SK-N-SH treated with all-trans-retinoic acid at 6 μM for 48 hours (cell line): ENCODE results near the gene C5AR1.
"Not testable (repeated sequence)": the region's sequence is repeated elsewhere in the genome, so short reads cannot be mapped to it uniquely, and the experiment has no call there.

ENCODE experiments used
- ATAC-seq: fragments of 200-7000 bp; cut with Tn5 transposase; 3 replicates; pipeline ENCODE4 v1.9.1; 2020; ENCODE audit warnings: mild to moderate bottlenecking, moderate library complexity
- ARNTL ChIP-seq: fragments of 450-650 bp; formaldehyde crosslinking; IDR thresholded peaks from 2 replicates; pipeline ENCODE4 v1.5.0; 2020; ENCODE audit warnings: low read depth, mild to moderate bottlenecking, moderate library complexity, borderline replicate concordance
- BACH2 ChIP-seq: fragments of 250-450 bp; sonication (Bioruptor Pico); IDR thresholded peaks from 2 replicates; pipeline ENCODE4 v1.9.0; 2021; ENCODE audit warnings: mild to moderate bottlenecking, borderline replicate concordance
- CSDC2 ChIP-seq: fragments of 250-450 bp; sonication (Bioruptor Pico); IDR thresholded peaks from 2 replicates; pipeline ENCODE4 v1.5.0; 2020; ENCODE audit warnings: mild to moderate bottlenecking, moderate library complexity
- GLIS3 ChIP-seq: fragments of 250-450 bp; sonication (Bioruptor Pico); IDR thresholded peaks from 2 replicates; pipeline ENCODE4 v1.5.0; 2020; ENCODE audit warnings: mild to moderate bottlenecking, moderate library complexity
- ISL1 ChIP-seq: fragments of 250-450 bp; sonication (Bioruptor Pico); IDR thresholded peaks from 2 replicates; pipeline ENCODE4 v2.1.2; 2022; ENCODE audit warnings: mild to moderate bottlenecking, moderate library complexity
- OSR1 ChIP-seq: fragments of 250-450 bp; sonication (Bioruptor Pico); IDR thresholded peaks from 2 replicates; pipeline ENCODE4 v1.8.0; 2022; ENCODE audit warnings: moderate library complexity, mild to moderate bottlenecking, inconsistent platforms
- PPARA ChIP-seq: fragments of 250-450 bp; sonication (Bioruptor Pico); IDR thresholded peaks from 2 replicates; pipeline ENCODE4 v1.5.0; 2020; ENCODE audit warnings: mild to moderate bottlenecking, borderline replicate concordance
- SNAI2 ChIP-seq: fragments of 250-450 bp; sonication (Bioruptor Pico); IDR thresholded peaks from 2 replicates; pipeline ENCODE4 v1.5.0; 2020; ENCODE audit warnings: mild to moderate bottlenecking, moderate library complexity
- TCF4 ChIP-seq: fragments of 250-450 bp; sonication (Bioruptor Pico); IDR thresholded peaks from 2 replicates; pipeline ENCODE4 v1.8.0; 2021; ENCODE audit warnings: mild to moderate bottlenecking, moderate library complexity, borderline replicate concordance
- TOX ChIP-seq: fragments of 250-450 bp; sonication (Bioruptor Pico); IDR thresholded peaks from 2 replicates; pipeline ENCODE4 v1.8.0; 2021; ENCODE audit warnings: mild to moderate bottlenecking, moderate library complexity, borderline replicate concordance
- ZFP30 ChIP-seq: fragments of 450-650 bp; formaldehyde crosslinking; IDR thresholded peaks from 2 replicates; pipeline ENCODE4 v1.5.0; 2022; ENCODE audit warnings: mild to moderate bottlenecking, moderate library complexity
- ZNF565 ChIP-seq: fragments of 450-650 bp; formaldehyde crosslinking; conservative IDR thresholded peaks from 2 replicates; pipeline ENCODE4 v1.5.0; 2020; ENCODE audit warnings: low read depth, mild to moderate bottlenecking, moderate library complexity
- ZNF8 ChIP-seq: fragments of 450-650 bp; formaldehyde crosslinking; IDR thresholded peaks from 2 replicates; pipeline ENCODE4 v1.5.0; 2020; ENCODE audit warnings: mild to moderate bottlenecking, moderate library complexity
- TF ChIP-seq, protein P1 (sequence below): fragments of 250-450 bp; sonication (Bioruptor Pico); IDR thresholded peaks from 2 replicates; pipeline ENCODE4 v1.5.1; 2020; ENCODE audit warnings: low read depth, mild to moderate bottlenecking, moderate library complexity
- TF ChIP-seq, protein P2 (sequence below): fragments of 250-450 bp; sonication (Bioruptor Pico); IDR thresholded peaks from 2 replicates; pipeline ENCODE4 v1.5.0; 2020; ENCODE audit warnings: mild to moderate bottlenecking, moderate library complexity
- TF ChIP-seq, protein P3 (sequence below): fragments of 250-450 bp; sonication (Bioruptor Pico); IDR thresholded peaks from 2 replicates; pipeline ENCODE4 v1.8.0; 2021; ENCODE audit warnings: low read depth, mild to moderate bottlenecking, moderate library complexity, borderline replicate concordance
- TF ChIP-seq, protein P4 (sequence below): fragments of 250-450 bp; sonication (Bioruptor Pico); IDR thresholded peaks from 2 replicates; pipeline ENCODE4 v1.8.0; 2020; ENCODE audit warnings: mild to moderate bottlenecking, moderate library complexity, borderline replicate concordance

The C5AR1 gene

DNA sequence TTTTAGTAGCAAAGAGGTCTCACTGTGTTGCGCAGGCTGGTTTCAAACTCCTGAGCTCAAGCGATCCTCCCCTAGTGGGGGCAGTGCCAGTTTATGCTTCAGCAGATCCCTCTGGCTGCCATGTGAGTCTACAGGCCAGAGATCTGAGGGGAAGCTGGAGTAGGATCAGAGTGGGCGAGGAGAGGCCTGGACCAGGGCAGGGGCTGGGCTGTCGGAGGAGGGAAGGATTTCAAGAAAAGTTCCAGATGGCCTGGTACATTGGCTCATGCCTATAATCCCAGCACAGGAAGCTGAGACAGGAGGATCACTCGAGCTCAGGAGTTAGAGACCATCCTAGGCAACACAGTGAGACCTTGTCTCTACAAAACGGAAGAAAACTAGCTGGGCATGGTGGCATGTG, 49.3 kb downstream of the C5AR1 start:
- TF ChIP-seq OSR1 (CRISPR knock-in tag) (no peak), ZFP30 (CRISPR knock-in tag) (no peak), ARNTL (CRISPR knock-in tag) (no peak), PPARA (CRISPR knock-in tag) (no peak)
- TF ChIP-seq, protein P1, sequence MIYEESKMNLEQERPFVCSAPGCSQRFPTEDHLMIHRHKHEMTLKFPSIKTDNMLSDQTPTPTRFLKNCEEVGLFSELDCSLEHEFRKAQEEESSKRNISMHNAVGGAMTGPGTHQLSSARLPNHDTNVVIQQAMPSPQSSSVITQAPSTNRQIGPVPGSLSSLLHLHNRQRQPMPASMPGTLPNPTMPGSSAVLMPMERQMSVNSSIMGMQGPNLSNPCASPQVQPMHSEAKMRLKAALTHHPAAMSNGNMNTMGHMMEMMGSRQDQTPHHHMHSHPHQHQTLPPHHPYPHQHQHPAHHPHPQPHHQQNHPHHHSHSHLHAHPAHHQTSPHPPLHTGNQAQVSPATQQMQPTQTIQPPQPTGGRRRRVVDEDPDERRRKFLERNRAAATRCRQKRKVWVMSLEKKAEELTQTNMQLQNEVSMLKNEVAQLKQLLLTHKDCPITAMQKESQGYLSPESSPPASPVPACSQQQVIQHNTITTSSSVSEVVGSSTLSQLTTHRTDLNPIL (CRISPR knock-in tag), result no peak
- no peak for ATAC-seq

DNA sequence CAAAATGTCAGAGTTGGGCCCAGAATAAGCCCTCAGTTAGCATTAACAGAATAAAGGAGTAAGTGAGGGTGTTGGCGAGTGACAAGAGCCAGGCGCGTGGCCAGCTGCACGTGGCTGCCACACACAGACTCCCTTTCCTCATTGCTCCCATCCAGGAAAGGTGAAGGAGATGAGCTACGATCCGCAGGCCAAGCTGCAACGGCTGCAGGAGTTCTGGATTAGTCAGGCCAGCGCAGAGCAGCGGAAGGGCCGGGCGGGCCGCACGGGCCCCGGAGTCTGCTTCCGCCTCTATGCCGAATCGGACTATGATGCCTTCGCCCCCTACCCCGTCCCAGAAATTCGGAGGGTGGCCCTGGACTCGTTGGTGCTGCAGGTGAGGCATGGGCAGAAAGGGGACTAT, 52.7 kb downstream of the C5AR1 start:
- TF ChIP-seq SNAI2 (CRISPR knock-in tag) (no peak), ZNF565 (CRISPR knock-in tag) (no peak), GLIS3 (CRISPR knock-in tag) (no peak), ARNTL (CRISPR knock-in tag) (no peak), ZFP30 (CRISPR knock-in tag) (no peak), CSDC2 (CRISPR knock-in tag) (no peak), TOX (CRISPR knock-in tag) (no peak), TCF4 (no peak), OSR1 (CRISPR knock-in tag) (no peak), PPARA (CRISPR knock-in tag) (no peak), ISL1 (CRISPR knock-in tag) (no peak), BACH2 (CRISPR knock-in tag) (no peak)
- TF ChIP-seq, protein P2, sequence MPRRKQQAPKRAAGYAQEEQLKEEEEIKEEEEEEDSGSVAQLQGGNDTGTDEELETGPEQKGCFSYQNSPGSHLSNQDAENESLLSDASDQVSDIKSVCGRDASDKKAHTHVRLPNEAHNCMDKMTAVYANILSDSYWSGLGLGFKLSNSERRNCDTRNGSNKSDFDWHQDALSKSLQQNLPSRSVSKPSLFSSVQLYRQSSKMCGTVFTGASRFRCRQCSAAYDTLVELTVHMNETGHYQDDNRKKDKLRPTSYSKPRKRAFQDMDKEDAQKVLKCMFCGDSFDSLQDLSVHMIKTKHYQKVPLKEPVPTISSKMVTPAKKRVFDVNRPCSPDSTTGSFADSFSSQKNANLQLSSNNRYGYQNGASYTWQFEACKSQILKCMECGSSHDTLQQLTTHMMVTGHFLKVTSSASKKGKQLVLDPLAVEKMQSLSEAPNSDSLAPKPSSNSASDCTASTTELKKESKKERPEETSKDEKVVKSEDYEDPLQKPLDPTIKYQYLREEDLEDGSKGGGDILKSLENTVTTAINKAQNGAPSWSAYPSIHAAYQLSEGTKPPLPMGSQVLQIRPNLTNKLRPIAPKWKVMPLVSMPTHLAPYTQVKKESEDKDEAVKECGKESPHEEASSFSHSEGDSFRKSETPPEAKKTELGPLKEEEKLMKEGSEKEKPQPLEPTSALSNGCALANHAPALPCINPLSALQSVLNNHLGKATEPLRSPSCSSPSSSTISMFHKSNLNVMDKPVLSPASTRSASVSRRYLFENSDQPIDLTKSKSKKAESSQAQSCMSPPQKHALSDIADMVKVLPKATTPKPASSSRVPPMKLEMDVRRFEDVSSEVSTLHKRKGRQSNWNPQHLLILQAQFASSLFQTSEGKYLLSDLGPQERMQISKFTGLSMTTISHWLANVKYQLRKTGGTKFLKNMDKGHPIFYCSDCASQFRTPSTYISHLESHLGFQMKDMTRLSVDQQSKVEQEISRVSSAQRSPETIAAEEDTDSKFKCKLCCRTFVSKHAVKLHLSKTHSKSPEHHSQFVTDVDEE, result no peak
- TF ChIP-seq, protein P3, sequence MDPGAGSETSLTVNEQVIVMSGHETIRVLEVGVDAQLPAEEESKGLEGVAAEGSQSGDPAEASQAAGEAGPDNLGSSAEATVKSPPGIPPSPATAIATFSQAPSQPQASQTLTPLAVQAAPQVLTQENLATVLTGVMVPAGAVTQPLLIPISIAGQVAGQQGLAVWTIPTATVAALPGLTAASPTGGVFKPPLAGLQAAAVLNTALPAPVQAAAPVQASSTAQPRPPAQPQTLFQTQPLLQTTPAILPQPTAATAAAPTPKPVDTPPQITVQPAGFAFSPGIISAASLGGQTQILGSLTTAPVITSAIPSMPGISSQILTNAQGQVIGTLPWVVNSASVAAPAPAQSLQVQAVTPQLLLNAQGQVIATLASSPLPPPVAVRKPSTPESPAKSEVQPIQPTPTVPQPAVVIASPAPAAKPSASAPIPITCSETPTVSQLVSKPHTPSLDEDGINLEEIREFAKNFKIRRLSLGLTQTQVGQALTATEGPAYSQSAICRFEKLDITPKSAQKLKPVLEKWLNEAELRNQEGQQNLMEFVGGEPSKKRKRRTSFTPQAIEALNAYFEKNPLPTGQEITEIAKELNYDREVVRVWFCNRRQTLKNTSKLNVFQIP, result no peak
- TF ChIP-seq, protein P4, sequence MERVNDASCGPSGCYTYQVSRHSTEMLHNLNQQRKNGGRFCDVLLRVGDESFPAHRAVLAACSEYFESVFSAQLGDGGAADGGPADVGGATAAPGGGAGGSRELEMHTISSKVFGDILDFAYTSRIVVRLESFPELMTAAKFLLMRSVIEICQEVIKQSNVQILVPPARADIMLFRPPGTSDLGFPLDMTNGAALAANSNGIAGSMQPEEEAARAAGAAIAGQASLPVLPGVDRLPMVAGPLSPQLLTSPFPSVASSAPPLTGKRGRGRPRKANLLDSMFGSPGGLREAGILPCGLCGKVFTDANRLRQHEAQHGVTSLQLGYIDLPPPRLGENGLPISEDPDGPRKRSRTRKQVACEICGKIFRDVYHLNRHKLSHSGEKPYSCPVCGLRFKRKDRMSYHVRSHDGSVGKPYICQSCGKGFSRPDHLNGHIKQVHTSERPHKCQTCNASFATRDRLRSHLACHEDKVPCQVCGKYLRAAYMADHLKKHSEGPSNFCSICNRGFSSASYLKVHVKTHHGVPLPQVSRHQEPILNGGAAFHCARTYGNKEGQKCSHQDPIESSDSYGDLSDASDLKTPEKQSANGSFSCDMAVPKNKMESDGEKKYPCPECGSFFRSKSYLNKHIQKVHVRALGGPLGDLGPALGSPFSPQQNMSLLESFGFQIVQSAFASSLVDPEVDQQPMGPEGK (CRISPR knock-in tag), result no peak
- TF ChIP-seq, protein P1 (CRISPR knock-in tag), result no peak
- no peak for ATAC-seq

DNA sequence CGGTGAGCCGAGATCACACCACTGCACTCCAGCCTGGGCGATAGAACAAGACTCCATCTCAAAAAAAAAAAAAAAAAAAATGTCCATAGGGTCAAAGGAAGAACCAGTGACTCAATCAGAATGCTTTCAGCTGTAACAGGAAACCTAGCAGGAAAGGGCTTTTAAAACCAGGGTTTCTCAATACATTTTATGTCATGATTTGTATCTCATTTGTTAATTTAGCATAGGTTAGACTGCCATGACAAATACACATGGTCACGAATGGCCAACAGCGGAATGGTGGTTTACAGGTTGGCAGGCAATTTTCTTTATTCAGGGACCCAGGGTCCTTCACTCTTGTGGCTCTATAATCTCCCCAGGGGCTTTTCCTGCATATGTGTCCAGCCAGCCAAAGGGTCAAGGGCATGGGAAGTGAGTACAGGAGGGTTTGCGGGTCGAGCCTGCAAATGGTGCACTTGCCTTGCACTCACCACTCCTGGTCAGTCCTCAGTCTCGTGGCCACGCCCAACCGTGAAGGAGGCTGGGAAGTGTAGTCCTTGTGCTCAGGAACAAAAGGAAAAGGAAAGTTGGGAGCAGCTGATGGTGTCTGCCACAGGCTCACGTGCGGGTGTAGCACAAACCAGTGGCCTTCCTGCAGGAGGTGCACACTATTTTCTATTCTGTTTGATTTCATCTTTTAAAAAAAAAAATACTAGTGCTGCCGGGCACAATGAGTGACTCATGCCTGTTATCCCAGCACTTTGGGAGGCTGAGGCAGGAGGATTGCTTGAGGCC, 54.3 kb downstream of the C5AR1 start:
- ATAC-seq, result peak; percentile 77

DNA sequence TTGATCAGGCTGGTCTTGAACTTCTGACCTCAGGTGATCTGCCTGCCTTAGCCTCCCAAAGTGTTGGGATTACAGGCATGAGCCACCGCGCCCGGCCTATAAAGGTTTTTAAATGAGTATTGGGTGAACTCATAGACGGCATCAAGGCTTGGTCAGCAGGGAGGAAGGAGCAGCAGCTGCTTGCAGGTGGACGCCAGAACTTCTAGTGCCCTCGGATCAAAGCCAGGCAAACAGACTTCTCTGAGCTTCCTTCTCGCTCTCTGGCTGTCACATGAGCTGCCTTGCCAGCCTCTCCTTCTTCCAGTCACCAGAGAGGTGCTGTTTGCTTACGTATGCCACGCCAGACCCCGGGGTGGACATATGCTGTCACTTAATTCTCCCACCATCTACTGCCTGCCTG, 55.8 kb downstream of the C5AR1 start:
- not testable (repeated sequence) for ATAC-seq

More for the DNA sequence above, 54.3 kb downstream of the C5AR1 start:
- no peak for TF ChIP-seq TCF4
- TF ChIP-seq ZNF8 (CRISPR knock-in tag), result no peak
